Lower lobe of right lung (tissue), 2 donors: Measurements from ENCODE around the gene NLRX1. TPM values are rescaled to one million over a fixed set of nuclear protein-coding genes. Genes with fewer than 3 reads are reported as not detected.

Experiments used
- ATAC-seq, 2 donors: fragments of 200-7000 bp; cut with Tn5 transposase; one replicate each; pipeline ENCODE4 v1.9.1; 2020 to 2022; ENCODE audit warnings: mild to moderate bottlenecking in 2 of 2, moderate library complexity in 2 of 2
- DNase-seq: peaks from one replicate; pipeline ENCODE4 v3.0.0-alpha.2; 2020
- H3K27ac ChIP-seq: fragments of 200-600 bp; one replicate; pipeline ENCODE4 v1.8.0; 2022
- H3K27me3 ChIP-seq: fragments of 200-600 bp; one replicate; pipeline ENCODE4 v1.8.0; 2022; ENCODE audit warnings: low read depth
- H3K36me3 ChIP-seq: fragments of 200-600 bp; one replicate; pipeline ENCODE4 v1.8.0; 2022; ENCODE audit warnings: mild to moderate bottlenecking
- H3K4me1 ChIP-seq: fragments of 200-600 bp; one replicate; pipeline ENCODE4 v1.8.0; 2022
- H3K4me3 ChIP-seq: fragments of 200-600 bp; one replicate; pipeline ENCODE4 v1.8.0; 2022; ENCODE audit warnings: mild to moderate bottlenecking
- H3K9me3 ChIP-seq: fragments of 200-600 bp; one replicate; pipeline ENCODE4 v1.8.0; 2022
- CTCF ChIP-seq: fragments of 200-600 bp; IDR thresholded peaks from one replicate; pipeline ENCODE4 v1.8.0; 2022; ENCODE audit warnings: antibody characterized with exemption, mild to moderate bottlenecking
- intact Hi-C: fragments of 100-400 bp; cut with DNase I; formaldehyde crosslinking; loops from one replicate; pipeline ENCODE4 v1.11.0; 2022
- total RNA-seq: library from RNA; stranded (reverse); fragmentation: NEBNext Ultra II Directional; extraction: Animal tissue kit (Norgen Biotek cat#: 25700); gene quantifications from one replicate; pipeline ENCODE4 v1.2.1, GENCODE V29; 2021
- donor health status: DM: no; HTN: yes; CAD: no; lungs with severe emphysema.

Gene NLRX1
- total RNA-seq, 1 donor from 2014 or later = 16.5 TPM

GRCh38 chr11:119156496-119156895 is 12.0 kb upstream of the NLRX1 start:
- no peak for ATAC-seq
- no peak for TF ChIP-seq CTCF
- Histone ChIP-seq H3K36me3 (no peaks in the 10 kb centered on the region), H3K4me3 (no peak overlapping the region), H3K9me3 (no peaks in the 10 kb centered on the region), H3K27ac (no peak overlapping the region), H3K27me3 (no peaks in the 10 kb centered on the region), H3K4me1 (no peaks in the 10 kb centered on the region)
- peak; percentile 14 for DNase-seq
- intact Hi-C loops = no loop called here

GRCh38 chr11:119157063-119157462 is 11.5 kb upstream of the NLRX1 start:
- no peak overlapping the region for H3K27ac ChIP-seq
- intact Hi-C loops = no loop called here
- no peak for TF ChIP-seq CTCF
- H3K4me3 ChIP-seq = no peak overlapping the region
- peak; percentile 15 for DNase-seq
- no peaks in the 10 kb centered on the region for H3K27me3 ChIP-seq
- no peaks in the 10 kb centered on the region for H3K9me3 ChIP-seq
- H3K36me3 ChIP-seq = no peaks in the 10 kb centered on the region
- ATAC-seq = no peak
- no peaks in the 10 kb centered on the region for H3K4me1 ChIP-seq

- no peak overlapping the region for H3K27ac ChIP-seq
- no peak for TF ChIP-seq CTCF
- no peaks in the 10 kb centered on the region for H3K36me3 ChIP-seq
- H3K27me3 ChIP-seq = no peaks in the 10 kb centered on the region
- no peaks in the 10 kb centered on the region for H3K4me1 ChIP-seq
- no peak overlapping the region for H3K4me3 ChIP-seq
- DNase-seq = no peak
- no peak for ATAC-seq
- no peaks in the 10 kb centered on the region for H3K9me3 ChIP-seq
- intact Hi-C loops = no loop called here
These were observed 10.1 kb upstream of the NLRX1 start for GRCh38 chr11:119158467-119158866.

- peak; percentile 38 for DNase-seq
- no peaks in the 10 kb centered on the region for H3K36me3 ChIP-seq
- intact Hi-C loops = no loop called here
These were observed 8.4 kb upstream of the NLRX1 start for GRCh38 chr11:119160151-119160550.

GRCh38 chr11:119161871-119162270 is 6.7 kb upstream of the NLRX1 start:
- no peak for TF ChIP-seq CTCF
- H3K9me3 ChIP-seq = no peaks in the 10 kb centered on the region
- H3K27ac ChIP-seq = no peak overlapping the region
- H3K4me1 ChIP-seq = no peaks in the 10 kb centered on the region
- peak; percentile 25 for DNase-seq
- no peak for ATAC-seq
- H3K4me3 ChIP-seq = no peak overlapping the region
- intact Hi-C loops = no loop called here
- H3K27me3 ChIP-seq = no peaks in the 10 kb centered on the region
- H3K36me3 ChIP-seq = no peaks in the 10 kb centered on the region

More at GRCh38 chr11:119160151-119160550, 8.4 kb upstream of the NLRX1 start:
- no peak overlapping the region for H3K27ac ChIP-seq
- no peak for ATAC-seq
- no peaks in the 10 kb centered on the region for H3K4me1 ChIP-seq
- TF ChIP-seq CTCF = no peak
- H3K9me3 ChIP-seq = no peaks in the 10 kb centered on the region
- H3K27me3 ChIP-seq = no peaks in the 10 kb centered on the region
- H3K4me3 ChIP-seq = no peak overlapping the region
